Measurements from ENCODE around the gene SCP2.

SCP2 gene

DNA sequence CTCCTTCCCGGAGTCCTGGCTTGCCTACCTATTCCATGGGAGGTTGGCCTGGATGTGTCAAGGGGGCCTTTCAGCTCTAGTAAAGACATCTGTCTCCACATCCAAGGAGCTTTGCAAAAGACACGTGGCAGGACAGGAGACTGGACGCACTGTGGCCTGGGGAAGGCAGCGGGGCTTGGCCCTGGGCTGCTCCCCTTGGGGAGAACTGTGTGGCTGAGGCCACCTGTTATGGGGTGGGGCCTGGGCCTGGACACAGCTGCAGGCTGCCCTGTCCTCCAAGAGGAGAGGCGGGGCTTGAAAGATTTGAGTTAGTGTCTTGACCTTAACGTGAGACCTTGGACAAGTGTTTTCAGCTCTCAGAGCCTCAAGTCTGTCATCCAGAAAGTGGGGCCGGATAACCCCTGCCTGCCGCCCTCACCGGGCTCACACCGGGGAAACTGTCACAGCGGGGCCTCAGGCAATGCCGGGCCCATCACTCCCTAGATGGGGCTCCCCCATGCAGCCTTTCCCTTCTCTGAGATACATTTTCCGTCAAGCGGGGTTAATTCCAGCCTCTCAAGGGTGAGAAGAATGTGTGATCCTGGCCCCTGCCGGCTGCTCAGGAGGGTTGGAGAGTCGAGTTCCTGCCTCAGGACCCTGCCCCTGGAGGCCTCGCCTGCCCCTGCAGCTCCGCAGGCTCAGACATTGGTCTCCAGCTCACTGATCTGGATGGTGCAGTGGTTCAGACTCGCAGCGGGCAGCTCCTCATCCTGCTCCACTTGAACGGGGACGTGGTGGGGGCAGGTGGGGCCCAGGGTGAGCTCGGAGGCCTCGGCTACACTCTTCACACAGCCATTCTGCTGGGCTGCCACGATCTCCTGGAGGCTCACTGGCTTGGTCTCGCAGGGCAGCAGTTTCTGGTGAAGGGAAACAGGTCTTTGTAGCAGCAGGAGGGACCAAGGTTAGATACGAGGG lies 160.5 kb downstream of the SCP2 start:
- no peaks in the 10 kb centered on the region for H3K9me3 ChIP-seq (ENCODE audit: low read length)
- H3K9ac ChIP-seq (ENCODE audit: low read length): no peak overlapping the region
- peaks cover 31% of the 10 kb centered on the region for H3K36me3 ChIP-seq (ENCODE audit: insufficient read depth, low read length)
- H3K27ac ChIP-seq (ENCODE audit: low read depth, low read length): no peak overlapping the region
- H3K4me1 ChIP-seq (ENCODE audit: insufficient read depth, low read length): peaks cover 7% of the 10 kb centered on the region
- H3K27me3 ChIP-seq (ENCODE audit: control insufficient read depth in 1 of 2, insufficient read depth in 2 of 2, low read length in 2 of 2): no peaks in the 10 kb centered on the region
- no peak overlapping the region for H3K4me3 ChIP-seq (ENCODE audit: low read depth in 1 of 2, low read length in 2 of 2)

DNA sequence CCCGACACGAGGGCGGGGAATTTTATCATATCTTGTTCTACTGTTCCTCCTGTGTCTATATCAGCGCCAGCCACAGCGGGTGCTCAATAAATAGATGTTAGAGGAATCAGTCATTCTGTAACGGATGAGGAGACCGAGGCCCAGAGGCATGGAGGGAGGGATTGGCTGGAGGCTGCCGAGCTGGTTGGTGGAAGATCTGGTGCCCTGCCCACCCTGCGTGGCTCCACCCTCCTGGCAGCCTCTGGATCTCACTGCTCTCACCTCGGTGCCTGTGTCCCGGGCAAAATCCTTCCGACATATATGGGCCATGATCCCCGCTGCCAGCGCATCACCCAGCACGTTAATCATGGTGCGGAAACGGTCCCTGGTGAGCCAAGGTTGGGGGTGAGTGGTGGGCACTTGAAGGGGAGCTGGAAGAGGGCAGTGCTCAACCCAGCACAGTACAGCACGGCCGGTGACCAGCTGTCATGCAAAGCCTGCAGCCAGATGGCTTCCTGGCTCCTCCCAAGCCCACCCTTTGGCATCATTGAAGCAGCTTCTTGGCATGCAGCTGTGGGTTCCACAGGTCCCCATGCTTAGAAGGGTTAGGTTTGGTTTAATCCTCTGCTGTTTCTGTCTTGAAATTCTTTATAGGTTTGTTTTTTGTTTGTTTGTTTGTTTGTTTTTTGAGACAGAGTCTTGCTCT lies 161.7 kb downstream of the SCP2 start:
- Histone ChIP-seq H3K4me1 (ENCODE audit: insufficient read depth, low read length) (peaks cover 7% of the 10 kb centered on the region), H3K9ac (ENCODE audit: low read length) (no peak overlapping the region), H3K27me3 (ENCODE audit: control insufficient read depth in 1 of 2, insufficient read depth in 2 of 2, low read length in 2 of 2) (no peaks in the 10 kb centered on the region)

DNA sequence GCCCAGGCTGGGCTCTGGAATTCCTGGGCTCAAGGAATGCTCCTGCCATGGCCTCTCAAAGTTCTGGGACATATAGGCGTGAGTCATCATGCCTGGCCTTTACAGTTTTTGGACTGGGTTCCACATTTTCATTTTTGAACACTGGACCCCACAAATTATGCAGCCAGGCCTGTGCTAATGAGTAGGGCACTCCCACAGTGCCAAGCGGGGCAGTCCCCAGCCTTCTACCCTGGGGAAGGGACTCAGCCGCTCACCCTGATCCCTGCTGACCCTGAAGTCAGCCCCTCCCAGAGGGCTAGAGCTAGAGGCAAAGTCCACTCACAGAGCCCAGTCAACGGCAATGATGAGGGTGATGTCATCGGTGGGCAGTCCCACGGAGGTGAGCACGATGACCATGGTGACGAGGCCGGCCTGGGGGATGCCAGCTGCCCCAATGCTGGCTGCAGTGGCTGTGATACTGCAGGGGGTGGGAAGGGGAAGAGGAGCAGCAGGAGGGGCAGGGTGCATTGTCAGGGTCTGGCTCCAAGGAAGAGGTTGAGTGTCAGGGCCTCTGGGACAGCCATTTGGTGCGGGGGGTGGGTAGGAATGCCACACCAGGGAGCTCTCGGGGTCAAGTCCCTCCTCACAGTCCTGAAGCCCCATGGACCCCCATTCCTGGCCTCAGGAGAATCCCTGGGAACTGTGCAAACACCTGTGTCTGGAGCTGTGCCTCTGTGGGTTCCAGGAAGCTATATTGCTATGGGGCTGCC lies 162.6 kb downstream of the SCP2 start:
- Histone ChIP-seq H3K27me3 (ENCODE audit: control insufficient read depth in 1 of 2, insufficient read depth in 2 of 2, low read length in 2 of 2) (no peaks in the 10 kb centered on the region), H3K4me1 (ENCODE audit: insufficient read depth, low read length) (peaks cover 7% of the 10 kb centered on the region), H3K9me3 (ENCODE audit: low read length) (no peaks in the 10 kb centered on the region), H3K36me3 (ENCODE audit: insufficient read depth, low read length) (peaks cover 15% of the 10 kb centered on the region), H3K27ac (ENCODE audit: low read depth, low read length) (no peak overlapping the region), H3K4me3 (ENCODE audit: low read depth in 1 of 2, low read length in 2 of 2) (no peak overlapping the region), H3K9ac (ENCODE audit: low read length) (no peak overlapping the region)

More for the DNA sequence above, 161.7 kb downstream of the SCP2 start:
- peaks cover 20% of the 10 kb centered on the region for H3K36me3 ChIP-seq (ENCODE audit: insufficient read depth, low read length)
- H3K27ac ChIP-seq (ENCODE audit: low read depth, low read length): no peak overlapping the region
- no peak overlapping the region for H3K4me3 ChIP-seq (ENCODE audit: low read depth in 1 of 2, low read length in 2 of 2)
- no peaks in the 10 kb centered on the region for H3K9me3 ChIP-seq (ENCODE audit: low read length)

DNA sequence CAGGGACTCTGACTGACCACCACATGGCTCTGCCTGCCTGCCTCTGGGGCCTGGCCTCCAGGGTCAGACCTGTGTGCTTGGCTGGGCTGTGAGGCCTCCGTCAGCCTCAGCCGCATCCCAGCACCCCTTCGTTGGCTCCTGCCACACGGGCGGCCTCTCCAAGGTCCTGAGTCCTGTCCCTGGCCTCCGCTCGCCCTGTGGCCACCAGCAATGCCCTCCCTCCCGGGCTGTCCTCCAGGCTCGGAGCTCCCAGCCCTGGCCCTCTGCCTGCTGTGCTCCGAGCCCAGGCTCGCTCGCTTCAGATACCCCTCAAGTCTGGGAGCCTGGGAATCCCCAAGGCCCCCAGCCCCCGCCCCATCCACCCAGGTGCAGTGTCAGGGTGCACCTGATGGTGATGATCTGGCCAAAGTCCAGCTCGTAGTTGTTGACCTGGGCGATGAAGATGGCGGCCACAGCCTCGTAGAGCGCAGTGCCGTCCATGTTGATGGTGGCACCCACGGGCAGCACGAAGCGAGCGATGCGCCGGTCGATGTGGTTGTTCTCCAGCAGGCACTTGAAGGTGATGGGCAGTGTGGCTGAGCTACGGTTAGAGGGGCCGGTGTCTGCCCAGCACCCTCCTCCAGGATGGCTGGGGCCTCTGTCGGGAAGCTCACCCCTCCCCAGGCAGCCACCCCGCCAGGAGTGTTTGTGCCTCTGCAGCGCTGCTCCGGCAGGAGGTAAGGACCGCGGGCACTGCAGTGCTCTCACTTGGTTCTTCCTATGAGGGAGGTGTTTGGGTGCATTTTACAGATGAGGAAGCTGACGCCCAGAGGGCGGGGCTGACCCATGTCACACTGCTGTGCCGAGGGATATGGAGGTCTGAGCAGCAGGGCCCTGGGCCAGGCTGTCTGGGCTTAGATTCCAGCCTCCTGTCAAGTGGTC lies 163.4 kb downstream of the SCP2 start:
- H3K4me3 ChIP-seq (ENCODE audit: low read depth in 1 of 2, low read length in 2 of 2): no peak overlapping the region
- H3K9ac ChIP-seq (ENCODE audit: low read length): no peak overlapping the region
- H3K36me3 ChIP-seq (ENCODE audit: insufficient read depth, low read length): peaks cover 9% of the 10 kb centered on the region
- no peaks in the 10 kb centered on the region for H3K27me3 ChIP-seq (ENCODE audit: control insufficient read depth in 1 of 2, insufficient read depth in 2 of 2, low read length in 2 of 2)
- H3K4me1 ChIP-seq (ENCODE audit: insufficient read depth, low read length): peaks cover 7% of the 10 kb centered on the region
- no peaks in the 10 kb centered on the region for H3K9me3 ChIP-seq (ENCODE audit: low read length)
- H3K27ac ChIP-seq (ENCODE audit: low read depth, low read length): no peak overlapping the region

DNA sequence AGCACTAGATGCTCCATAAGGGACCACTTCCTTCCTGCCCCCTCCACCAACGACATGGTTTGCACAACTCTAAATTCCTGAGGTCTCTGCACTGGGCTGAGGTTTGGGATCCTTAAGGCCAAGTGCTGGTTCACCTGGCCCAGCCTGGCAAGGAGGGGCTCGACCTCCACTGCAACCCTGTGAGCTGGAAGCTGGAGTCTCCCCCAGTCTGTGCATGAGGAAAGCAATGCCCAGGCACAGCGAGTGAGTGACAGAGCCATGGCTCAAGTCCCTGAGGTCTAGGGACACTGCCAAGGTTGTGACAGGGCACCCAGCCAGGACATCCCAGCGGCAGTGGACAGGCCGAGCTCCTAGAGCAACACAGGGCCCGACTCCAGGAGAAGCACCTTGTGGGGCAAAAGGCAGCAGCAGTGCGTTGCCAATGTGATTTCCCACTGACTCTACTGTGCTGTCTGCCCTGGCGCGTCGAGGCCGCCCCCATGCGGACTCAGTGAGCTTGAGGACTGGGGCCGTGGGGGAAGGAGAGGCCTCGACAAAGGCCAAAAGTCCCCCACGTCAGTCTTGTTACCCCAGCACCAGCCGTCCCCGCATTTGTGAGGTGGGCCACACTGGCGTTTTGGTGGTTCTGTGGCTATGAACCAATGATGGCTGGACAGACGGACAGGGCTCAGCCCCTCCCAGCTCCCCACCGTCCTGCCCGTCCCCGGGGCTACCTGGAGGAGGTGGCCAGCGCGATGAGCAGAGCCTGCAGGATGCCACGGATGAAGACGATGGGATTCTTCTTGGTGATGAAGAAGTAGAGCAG lies 165.0 kb downstream of the SCP2 start:
- Histone ChIP-seq H3K4me3 (ENCODE audit: low read depth in 1 of 2, low read length in 2 of 2) (no peak overlapping the region), H3K4me1 (ENCODE audit: insufficient read depth, low read length) (no peaks in the 10 kb centered on the region)

DNA sequence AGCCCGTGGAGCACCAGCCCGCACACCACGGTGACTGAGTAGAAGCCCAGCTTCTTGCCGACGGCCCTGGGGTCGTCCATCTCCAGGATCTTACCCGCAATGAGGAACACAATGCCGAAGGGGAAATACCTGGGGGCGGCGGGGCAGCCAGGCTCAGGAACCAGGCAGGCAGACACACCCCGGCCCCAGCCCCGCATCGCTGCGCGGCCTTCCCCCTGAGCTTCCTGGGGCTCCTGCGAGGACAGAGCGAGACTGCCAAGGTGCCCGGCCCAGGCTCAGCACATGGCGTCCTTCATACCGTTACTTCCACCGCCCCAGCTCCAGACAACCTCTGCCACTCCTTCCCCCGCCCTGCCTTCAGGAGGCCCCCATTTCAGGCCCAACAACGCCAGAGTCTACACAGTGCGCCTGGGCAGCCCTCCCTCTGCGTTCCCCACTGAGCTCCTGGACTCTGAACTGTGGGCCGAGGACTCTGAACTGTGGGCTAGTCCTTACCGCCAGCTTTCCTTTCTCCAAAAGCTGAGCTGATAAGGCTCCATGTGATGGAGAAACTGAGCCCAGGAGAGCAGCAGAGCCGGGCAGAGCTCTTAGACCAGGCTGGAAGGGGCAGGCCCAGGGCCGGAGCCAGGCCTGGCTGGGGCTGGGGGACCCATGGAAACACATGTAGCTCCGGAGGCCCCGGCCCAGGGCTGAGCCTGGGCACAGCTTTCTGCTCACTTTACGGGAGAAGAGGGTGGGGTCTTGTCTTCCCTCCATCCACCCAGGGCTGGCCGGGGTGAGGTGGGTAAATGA lies 165.8 kb downstream of the SCP2 start:
- H3K4me3 ChIP-seq (ENCODE audit: low read depth in 1 of 2, low read length in 2 of 2): no peak overlapping the region
- no peaks in the 10 kb centered on the region for H3K27me3 ChIP-seq (ENCODE audit: control insufficient read depth in 1 of 2, insufficient read depth in 2 of 2, low read length in 2 of 2)
- no peak overlapping the region for H3K27ac ChIP-seq (ENCODE audit: low read depth, low read length)
- H3K36me3 ChIP-seq (ENCODE audit: insufficient read depth, low read length): no peaks in the 10 kb centered on the region
- H3K9me3 ChIP-seq (ENCODE audit: low read length): no peaks in the 10 kb centered on the region
- H3K4me1 ChIP-seq (ENCODE audit: insufficient read depth, low read length): no peaks in the 10 kb centered on the region
- no peak overlapping the region for H3K9ac ChIP-seq (ENCODE audit: low read length)

More for the DNA sequence above, 165.0 kb downstream of the SCP2 start:
- no peaks in the 10 kb centered on the region for H3K27me3 ChIP-seq (ENCODE audit: control insufficient read depth in 1 of 2, insufficient read depth in 2 of 2, low read length in 2 of 2)
- H3K9ac ChIP-seq (ENCODE audit: low read length): no peak overlapping the region
- no peaks in the 10 kb centered on the region for H3K9me3 ChIP-seq (ENCODE audit: low read length)
- H3K36me3 ChIP-seq (ENCODE audit: insufficient read depth, low read length): no peaks in the 10 kb centered on the region
- no peak overlapping the region for H3K27ac ChIP-seq (ENCODE audit: low read depth, low read length)

DNA sequence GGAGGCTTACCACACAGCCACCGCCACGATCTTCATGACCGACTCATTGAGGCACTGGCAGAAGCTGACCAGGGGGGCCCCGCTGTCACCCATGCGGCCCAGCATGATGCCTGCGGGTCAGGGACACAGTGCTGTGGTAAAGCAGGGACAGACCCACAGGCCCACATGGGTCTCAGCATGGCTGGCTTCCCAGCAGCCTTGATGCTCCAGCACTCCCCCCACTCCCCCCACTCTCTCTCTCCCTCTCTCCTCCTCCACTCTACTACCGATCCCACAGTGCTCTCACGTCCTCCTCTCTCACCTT lies 166.3 kb downstream of the SCP2 start:
- Histone ChIP-seq H3K27ac (ENCODE audit: low read depth, low read length) (no peak overlapping the region), H3K9me3 (ENCODE audit: low read length) (no peaks in the 10 kb centered on the region), H3K4me3 (ENCODE audit: low read depth in 1 of 2, low read length in 2 of 2) (no peak overlapping the region), H3K27me3 (ENCODE audit: control insufficient read depth in 1 of 2, insufficient read depth in 2 of 2, low read length in 2 of 2) (no peaks in the 10 kb centered on the region), H3K9ac (ENCODE audit: low read length) (no peak overlapping the region), H3K4me1 (ENCODE audit: insufficient read depth, low read length) (no peaks in the 10 kb centered on the region), H3K36me3 (ENCODE audit: insufficient read depth, low read length) (no peaks in the 10 kb centered on the region)

DNA sequence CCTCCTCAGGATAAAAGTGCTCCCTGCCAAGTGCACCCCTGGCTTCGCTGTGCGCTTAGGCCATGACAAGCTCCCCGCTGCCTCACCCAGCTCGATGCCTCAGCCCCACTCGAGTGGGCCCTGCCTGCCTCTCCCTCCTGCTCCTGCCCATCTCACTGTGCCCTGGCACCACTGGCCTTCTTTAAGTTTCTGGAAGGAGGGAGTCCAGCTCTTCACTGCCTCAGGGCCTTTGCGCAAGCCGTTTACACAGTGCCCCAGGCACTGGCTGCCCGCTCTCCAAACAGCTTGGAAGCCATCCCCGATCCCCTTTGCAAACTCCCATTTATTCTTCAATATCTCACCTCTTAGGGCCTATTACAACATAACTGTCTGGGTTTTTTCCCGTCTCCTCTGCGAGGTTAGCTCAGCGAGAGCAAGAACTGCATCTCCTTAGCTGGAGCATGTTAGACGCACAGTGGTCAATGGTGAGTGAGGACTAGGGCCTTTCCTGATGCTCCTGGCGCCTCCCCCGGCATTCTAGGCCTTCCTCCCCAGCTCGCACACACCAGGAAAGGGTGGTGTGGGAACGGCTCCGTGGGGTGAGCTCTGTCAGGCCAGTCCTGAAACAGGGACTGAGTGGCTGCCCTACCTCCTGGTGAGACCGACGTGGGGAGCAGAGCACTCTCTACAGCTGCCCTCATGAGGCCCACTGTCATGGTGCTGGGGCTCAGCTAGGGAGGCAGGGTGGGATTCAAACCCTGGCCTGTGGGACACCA lies 166.9 kb downstream of the SCP2 start:
- H3K9me3 ChIP-seq (ENCODE audit: low read length): no peaks in the 10 kb centered on the region
- no peaks in the 10 kb centered on the region for H3K36me3 ChIP-seq (ENCODE audit: insufficient read depth, low read length)
- no peaks in the 10 kb centered on the region for H3K27me3 ChIP-seq (ENCODE audit: control insufficient read depth in 1 of 2, insufficient read depth in 2 of 2, low read length in 2 of 2)
- H3K27ac ChIP-seq (ENCODE audit: low read depth, low read length): no peak overlapping the region
- no peak overlapping the region for H3K4me3 ChIP-seq (ENCODE audit: low read depth in 1 of 2, low read length in 2 of 2)
- no peak overlapping the region for H3K9ac ChIP-seq (ENCODE audit: low read length)
- H3K4me1 ChIP-seq (ENCODE audit: insufficient read depth, low read length): no peaks in the 10 kb centered on the region

DNA sequence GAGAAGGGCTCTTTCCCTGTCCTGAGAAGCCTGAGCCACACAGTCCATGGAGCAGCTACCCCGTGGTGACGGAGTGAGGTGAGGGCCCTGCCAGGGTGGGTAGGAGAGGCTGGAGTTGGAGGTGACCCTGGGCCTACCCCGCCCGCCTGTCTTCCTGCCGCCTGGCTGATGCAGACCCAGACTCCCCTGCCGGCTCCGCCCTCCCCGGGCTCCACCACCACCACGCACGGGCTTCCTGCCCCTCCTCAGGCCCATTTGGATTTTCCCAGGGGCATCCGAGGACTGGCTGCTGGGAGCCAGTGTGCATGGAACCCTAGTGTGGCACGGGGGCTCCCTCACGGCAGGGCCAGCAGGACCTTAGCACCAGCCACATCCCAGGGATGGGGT lies 167.4 kb downstream of the SCP2 start:
- Histone ChIP-seq H3K4me1 (ENCODE audit: insufficient read depth, low read length) (no peaks in the 10 kb centered on the region), H3K27me3 (ENCODE audit: control insufficient read depth in 1 of 2, insufficient read depth in 2 of 2, low read length in 2 of 2) (no peaks in the 10 kb centered on the region), H3K9me3 (ENCODE audit: low read length) (no peaks in the 10 kb centered on the region), H3K36me3 (ENCODE audit: insufficient read depth, low read length) (no peaks in the 10 kb centered on the region), H3K27ac (ENCODE audit: low read depth, low read length) (no peak overlapping the region), H3K4me3 (ENCODE audit: low read depth in 1 of 2, low read length in 2 of 2) (no peak overlapping the region), H3K9ac (ENCODE audit: low read length) (no peak overlapping the region)
